Activated CD8-positive, alpha-beta memory T cell treated with anti-CD3 and anti-CD28 coated beads for 1 hour (primary cell): ENCODE results near the gene VWF.

Experiments
- DNase-seq, 2 donors: peaks; one replicate each; pipeline ENCODE4 v3.0.0-alpha.2; 2020; ENCODE audit warnings: low read depth in 1 of 2; ENCODE audit errors: extremely low read depth in 1 of 2

The VWF gene

GRCh38 chr12:5900533-5901205, 223.8 kb downstream of the VWF start:
- DNase-seq, result no peak

GRCh38 chr12:5900076-5900475, 224.4 kb downstream of the VWF start:
- no peak for DNase-seq

GRCh38 chr12:5899675-5900074, 224.8 kb downstream of the VWF start:
- no peak for DNase-seq

GRCh38 chr12:5898874-5899273, 225.6 kb downstream of the VWF start:
- DNase-seq, result no peak
